ENCODE measurements around the gene TEX9.

TEX9 gene

GRCh38 chr15:56327721-56328502 lies 37.3 kb upstream of the TEX9 start:
- no peaks in the 10 kb centered on the region for H3K36me3 ChIP-seq (ENCODE audit: insufficient read depth, insufficient read length, low read length)
- TF ChIP-seq YY1 (IDR thresholded peaks at IDR 0.05; ENCODE audit: insufficient read depth, insufficient read length) (no peak), SUZ12 (IDR thresholded peaks at IDR 0.05; ENCODE audit: extremely low read depth, insufficient read depth, insufficient read length) (no peak), ZNF274 (IDR thresholded peaks at IDR 0.05; ENCODE audit: low read depth, low read length) (no peak)
- H3K4me1 ChIP-seq (ENCODE audit: insufficient read depth, insufficient read length): peaks cover 5% of the 10 kb centered on the region
- H3K9ac ChIP-seq (ENCODE audit: insufficient read length, low read depth): no peak overlapping the region
- no peaks in the 10 kb centered on the region for H3K9me3 ChIP-seq (ENCODE audit: insufficient read depth, low read length)
- no peak overlapping the region for H3K4me3 ChIP-seq (ENCODE audit: insufficient read length, low read depth)
- DNase-seq (ENCODE audit: low read depth, low spot score): no peak
- no peaks in the 10 kb centered on the region for H3K27me3 ChIP-seq (ENCODE audit: insufficient read depth, insufficient read length)

GRCh38 chr15:56337084-56337725 lies 28.0 kb upstream of the TEX9 start:
- no peaks in the 10 kb centered on the region for H3K9me3 ChIP-seq (ENCODE audit: insufficient read depth, low read length)
- H3K9ac ChIP-seq (ENCODE audit: insufficient read length, low read depth): no peak overlapping the region
- H3K27me3 ChIP-seq (ENCODE audit: insufficient read depth, insufficient read length): no peaks in the 10 kb centered on the region
- H3K4me3 ChIP-seq (ENCODE audit: insufficient read length, low read depth): no peak overlapping the region
- no peaks in the 10 kb centered on the region for H3K4me1 ChIP-seq (ENCODE audit: insufficient read depth, insufficient read length)
- H3K36me3 ChIP-seq (ENCODE audit: insufficient read depth, insufficient read length, low read length): no peaks in the 10 kb centered on the region
- TF ChIP-seq SUZ12 (IDR thresholded peaks at IDR 0.05; ENCODE audit: extremely low read depth, insufficient read depth, insufficient read length): no peak
- no peak for TF ChIP-seq ZNF274 (IDR thresholded peaks at IDR 0.05; ENCODE audit: low read depth, low read length)
- no peak for TF ChIP-seq YY1 (IDR thresholded peaks at IDR 0.05; ENCODE audit: insufficient read depth, insufficient read length)
- no peak for DNase-seq (ENCODE audit: low read depth, low spot score)

- no peaks in the 10 kb centered on the region for H3K9me3 ChIP-seq (ENCODE audit: insufficient read depth, low read length)
- no peak overlapping the region for H3K9ac ChIP-seq (ENCODE audit: insufficient read length, low read depth)
- H3K4me3 ChIP-seq (ENCODE audit: insufficient read length, low read depth): no peak overlapping the region
- H3K4me1 ChIP-seq (ENCODE audit: insufficient read depth, insufficient read length): no peaks in the 10 kb centered on the region
- no peaks in the 10 kb centered on the region for H3K27me3 ChIP-seq (ENCODE audit: insufficient read depth, insufficient read length)
- no peak for TF ChIP-seq YY1 (IDR thresholded peaks at IDR 0.05; ENCODE audit: insufficient read depth, insufficient read length)
- TF ChIP-seq ZNF274 (IDR thresholded peaks at IDR 0.05; ENCODE audit: low read depth, low read length): no peak
- TF ChIP-seq SUZ12 (IDR thresholded peaks at IDR 0.05; ENCODE audit: extremely low read depth, insufficient read depth, insufficient read length): no peak
- no peaks in the 10 kb centered on the region for H3K36me3 ChIP-seq (ENCODE audit: insufficient read depth, insufficient read length, low read length)
- peak; percentile 1 for DNase-seq (ENCODE audit: low read depth, low spot score)
Measured at GRCh38 chr15:56339594-56339993, 25.6 kb upstream of the TEX9 start.

- Histone ChIP-seq H3K4me3 (ENCODE audit: insufficient read length, low read depth) (no peak overlapping the region), H3K9me3 (ENCODE audit: insufficient read depth, low read length) (no peaks in the 10 kb centered on the region), H3K36me3 (ENCODE audit: insufficient read depth, insufficient read length, low read length) (no peaks in the 10 kb centered on the region), H3K27me3 (ENCODE audit: insufficient read depth, insufficient read length) (no peaks in the 10 kb centered on the region), H3K4me1 (ENCODE audit: insufficient read depth, insufficient read length) (no peaks in the 10 kb centered on the region), H3K9ac (ENCODE audit: insufficient read length, low read depth) (no peak overlapping the region)
- no peak for DNase-seq (ENCODE audit: low read depth, low spot score)
- no peak for TF ChIP-seq ZNF274 (IDR thresholded peaks at IDR 0.05; ENCODE audit: low read depth, low read length)
- no peak for TF ChIP-seq YY1 (IDR thresholded peaks at IDR 0.05; ENCODE audit: insufficient read depth, insufficient read length)
- TF ChIP-seq SUZ12 (IDR thresholded peaks at IDR 0.05; ENCODE audit: extremely low read depth, insufficient read depth, insufficient read length): no peak
Measured at GRCh38 chr15:56341201-56341600, 24.0 kb upstream of the TEX9 start.

- TF ChIP-seq SUZ12 (IDR thresholded peaks at IDR 0.05; ENCODE audit: extremely low read depth, insufficient read depth, insufficient read length): no peak
- TF ChIP-seq ZNF274 (IDR thresholded peaks at IDR 0.05; ENCODE audit: low read depth, low read length): no peak
- no peak for TF ChIP-seq YY1 (IDR thresholded peaks at IDR 0.05; ENCODE audit: insufficient read depth, insufficient read length)
- Histone ChIP-seq H3K9ac (ENCODE audit: insufficient read length, low read depth) (no peak overlapping the region), H3K36me3 (ENCODE audit: insufficient read depth, insufficient read length, low read length) (no peaks in the 10 kb centered on the region), H3K4me1 (ENCODE audit: insufficient read depth, insufficient read length) (no peaks in the 10 kb centered on the region), H3K27me3 (ENCODE audit: insufficient read depth, insufficient read length) (no peaks in the 10 kb centered on the region), H3K4me3 (ENCODE audit: insufficient read length, low read depth) (no peak overlapping the region), H3K9me3 (ENCODE audit: insufficient read depth, low read length) (no peaks in the 10 kb centered on the region)
- DNase-seq (ENCODE audit: low read depth, low spot score): no peak
Measured at GRCh38 chr15:56342653-56343052, 22.6 kb upstream of the TEX9 start.

- Histone ChIP-seq H3K9ac (ENCODE audit: insufficient read length, low read depth) (no peak overlapping the region), H3K27me3 (ENCODE audit: insufficient read depth, insufficient read length) (no peaks in the 10 kb centered on the region), H3K36me3 (ENCODE audit: insufficient read depth, insufficient read length, low read length) (no peaks in the 10 kb centered on the region), H3K4me3 (ENCODE audit: insufficient read length, low read depth) (no peak overlapping the region), H3K9me3 (ENCODE audit: insufficient read depth, low read length) (no peaks in the 10 kb centered on the region), H3K4me1 (ENCODE audit: insufficient read depth, insufficient read length) (no peaks in the 10 kb centered on the region)
- TF ChIP-seq YY1 (IDR thresholded peaks at IDR 0.05; ENCODE audit: insufficient read depth, insufficient read length) (no peak), ZNF274 (IDR thresholded peaks at IDR 0.05; ENCODE audit: low read depth, low read length) (no peak), SUZ12 (IDR thresholded peaks at IDR 0.05; ENCODE audit: extremely low read depth, insufficient read depth, insufficient read length) (no peak)
- no peak for DNase-seq (ENCODE audit: low read depth, low spot score)
Measured at GRCh38 chr15:56343879-56344278, 21.3 kb upstream of the TEX9 start.

GRCh38 chr15:56344336-56344735 lies 20.9 kb upstream of the TEX9 start:
- DNase-seq (ENCODE audit: low read depth, low spot score): no peak
- no peaks in the 10 kb centered on the region for H3K27me3 ChIP-seq (ENCODE audit: insufficient read depth, insufficient read length)
- no peak overlapping the region for H3K9ac ChIP-seq (ENCODE audit: insufficient read length, low read depth)

More at GRCh38 chr15:56344336-56344735, 20.9 kb upstream of the TEX9 start:
- no peaks in the 10 kb centered on the region for H3K36me3 ChIP-seq (ENCODE audit: insufficient read depth, insufficient read length, low read length)
- H3K4me3 ChIP-seq (ENCODE audit: insufficient read length, low read depth): no peak overlapping the region
- no peak for TF ChIP-seq YY1 (IDR thresholded peaks at IDR 0.05; ENCODE audit: insufficient read depth, insufficient read length)
- TF ChIP-seq SUZ12 (IDR thresholded peaks at IDR 0.05; ENCODE audit: extremely low read depth, insufficient read depth, insufficient read length): no peak
- no peak for TF ChIP-seq ZNF274 (IDR thresholded peaks at IDR 0.05; ENCODE audit: low read depth, low read length)
- no peaks in the 10 kb centered on the region for H3K9me3 ChIP-seq (ENCODE audit: insufficient read depth, low read length)
- no peaks in the 10 kb centered on the region for H3K4me1 ChIP-seq (ENCODE audit: insufficient read depth, insufficient read length)

Measured in NT2/D1 (cell line).